Central memory CD8-positive, alpha-beta T cell (primary cell): ENCODE measurements around the gene TTC28.
"Not testable (repeated sequence)": the region's sequence is repeated elsewhere in the genome, so short reads cannot be mapped to it uniquely, and the experiment has no call there.

Experiments used
- ATAC-seq: fragments of 150-1000 bp; cut with Tn5 transposase; replicated peaks from 2 replicates; pipeline ENCODE4 v1.10.0; 2022; ENCODE audit warnings: mild to moderate bottlenecking, moderate FRiP score, moderate number of reproducible peaks; ENCODE audit not compliant: poor library complexity, severe bottlenecking; ENCODE audit errors: extremely low read depth
- DNase-seq, 2 donors: peaks; one replicate each; pipeline ENCODE4 v3.0.0; 2021; ENCODE audit warnings: low spot score in 2 of 2
- H3K27ac Mint-ChIP-seq: one replicate; pipeline ENCODE4 v1.8.0; 2022; ENCODE audit warnings: low read depth, mild to moderate bottlenecking, moderate library complexity, mixed read lengths
- H3K27me3 Mint-ChIP-seq: one replicate; pipeline ENCODE4 v1.8.0; 2022; ENCODE audit warnings: mixed read lengths
- H3K36me3 Mint-ChIP-seq: one replicate; pipeline ENCODE4 v1.8.0; 2022; ENCODE audit warnings: mild to moderate bottlenecking, moderate library complexity, mixed read lengths; ENCODE audit not compliant: insufficient read depth
- H3K4me1 Mint-ChIP-seq: one replicate; pipeline ENCODE4 v1.8.0; 2022; ENCODE audit warnings: mixed read lengths
- H3K4me3 Mint-ChIP-seq: one replicate; pipeline ENCODE4 v1.8.0; 2022; ENCODE audit warnings: mild to moderate bottlenecking, moderate library complexity, mixed read lengths
- H3K9me3 Mint-ChIP-seq: one replicate; pipeline ENCODE4 v1.8.0; 2022; ENCODE audit warnings: mixed read lengths

TTC28 gene

GRCh38 chr22:28186641-28187040 is 493.0 kb downstream of the TTC28 start:
- Mint-ChIP-seq H3K9me3 (no peaks in the 10 kb centered on the region), H3K27me3 (peaks cover 65% of the 10 kb centered on the region), H3K36me3 (peaks cover 2% of the 10 kb centered on the region), H3K27ac (no peak overlapping the region), H3K4me1 (no peaks in the 10 kb centered on the region), H3K4me3 (no peak overlapping the region)
- DNase-seq (no peak), ATAC-seq (no peak)

- ATAC-seq = no peak
- no peak overlapping the region for H3K27ac Mint-ChIP-seq
- H3K27me3 Mint-ChIP-seq = peaks cover 52% of the 10 kb centered on the region
- peaks cover 2% of the 10 kb centered on the region for H3K36me3 Mint-ChIP-seq
- H3K4me1 Mint-ChIP-seq = no peaks in the 10 kb centered on the region
- H3K4me3 Mint-ChIP-seq = no peak overlapping the region
- no peaks in the 10 kb centered on the region for H3K9me3 Mint-ChIP-seq
- no peak for DNase-seq
Observed at GRCh38 chr22:28185130-28185529, 494.5 kb downstream of the TTC28 start.

- H3K27ac Mint-ChIP-seq = no peak overlapping the region
- ATAC-seq (no peak), DNase-seq (no peak)
- no peaks in the 10 kb centered on the region for H3K9me3 Mint-ChIP-seq
- H3K27me3 Mint-ChIP-seq = peaks cover 40% of the 10 kb centered on the region
- H3K4me3 Mint-ChIP-seq = no peak overlapping the region
- H3K4me1 Mint-ChIP-seq = no peaks in the 10 kb centered on the region
- H3K36me3 Mint-ChIP-seq = peaks cover 2% of the 10 kb centered on the region
Observed at GRCh38 chr22:28183078-28183860, 496.4 kb downstream of the TTC28 start.

- no peaks in the 10 kb centered on the region for H3K9me3 Mint-ChIP-seq
- peaks cover 34% of the 10 kb centered on the region for H3K27me3 Mint-ChIP-seq
- peaks cover 2% of the 10 kb centered on the region for H3K36me3 Mint-ChIP-seq
- no peak overlapping the region for H3K27ac Mint-ChIP-seq
- ATAC-seq (no peak), DNase-seq (no peak)
- H3K4me1 Mint-ChIP-seq = no peaks in the 10 kb centered on the region
- H3K4me3 Mint-ChIP-seq = no peak overlapping the region
Observed at GRCh38 chr22:28180804-28181731, 498.6 kb downstream of the TTC28 start.

GRCh38 chr22:28179392-28179791 is 500.2 kb downstream of the TTC28 start:
- no peak for DNase-seq
- no peak overlapping the region for H3K27ac Mint-ChIP-seq
- ATAC-seq = no peak

DNA sequence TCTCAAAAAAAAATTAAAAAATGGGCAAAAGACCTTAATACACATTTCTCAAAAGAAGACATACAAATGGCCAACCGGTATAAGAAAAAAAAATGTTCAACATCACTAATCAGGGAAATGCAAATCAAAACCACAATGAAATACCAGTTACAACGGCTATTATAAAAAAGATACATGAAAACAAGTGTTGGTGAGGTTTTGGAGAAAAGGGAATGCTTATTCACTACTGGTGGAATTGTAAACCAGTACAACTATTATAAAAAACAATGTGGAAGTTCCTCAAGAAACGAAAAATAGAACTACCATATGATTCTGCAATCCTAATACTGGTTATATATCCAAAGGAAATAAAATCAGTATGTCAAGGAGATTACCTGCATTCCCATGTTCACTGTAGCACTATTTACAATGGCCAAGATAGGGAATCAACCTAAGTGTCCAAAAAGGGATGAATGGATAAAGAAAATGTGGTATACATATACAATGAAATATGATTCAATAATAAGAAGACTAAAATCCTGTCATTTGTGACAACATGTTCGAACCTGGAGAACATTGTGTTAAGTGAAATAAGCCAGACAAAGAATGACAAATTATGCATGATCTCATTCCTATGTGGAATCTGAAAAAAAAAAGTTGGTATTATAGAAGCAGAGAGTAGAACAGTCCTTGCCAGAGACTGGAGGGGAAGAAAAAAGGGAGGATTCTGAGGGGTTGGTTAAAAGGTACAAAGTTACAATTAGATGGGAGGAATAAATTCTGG is 503.7 kb downstream of the TTC28 start:
- H3K4me3 Mint-ChIP-seq = no peak overlapping the region
- no peak for ATAC-seq

More at GRCh38 chr22:28179392-28179791, 500.2 kb downstream of the TTC28 start:
- H3K4me3 Mint-ChIP-seq = no peak overlapping the region
- peaks cover 19% of the 10 kb centered on the region for H3K27me3 Mint-ChIP-seq
- H3K9me3 Mint-ChIP-seq = no peaks in the 10 kb centered on the region
- no peaks in the 10 kb centered on the region for H3K4me1 Mint-ChIP-seq
- H3K36me3 Mint-ChIP-seq = no peaks in the 10 kb centered on the region

GRCh38 chr22:28174509-28174908 is 505.1 kb downstream of the TTC28 start:
- H3K27ac Mint-ChIP-seq = no peak overlapping the region
- ATAC-seq = no peak
- H3K27me3 Mint-ChIP-seq = peaks cover 10% of the 10 kb centered on the region

More for the DNA sequence above, 503.7 kb downstream of the TTC28 start:
- no peak overlapping the region for H3K27ac Mint-ChIP-seq
- peaks cover 10% of the 10 kb centered on the region for H3K27me3 Mint-ChIP-seq
- H3K36me3 Mint-ChIP-seq = no peaks in the 10 kb centered on the region
- no peak for DNase-seq
- H3K9me3 Mint-ChIP-seq = no peaks in the 10 kb centered on the region
- H3K4me1 Mint-ChIP-seq = no peaks in the 10 kb centered on the region

DNA sequence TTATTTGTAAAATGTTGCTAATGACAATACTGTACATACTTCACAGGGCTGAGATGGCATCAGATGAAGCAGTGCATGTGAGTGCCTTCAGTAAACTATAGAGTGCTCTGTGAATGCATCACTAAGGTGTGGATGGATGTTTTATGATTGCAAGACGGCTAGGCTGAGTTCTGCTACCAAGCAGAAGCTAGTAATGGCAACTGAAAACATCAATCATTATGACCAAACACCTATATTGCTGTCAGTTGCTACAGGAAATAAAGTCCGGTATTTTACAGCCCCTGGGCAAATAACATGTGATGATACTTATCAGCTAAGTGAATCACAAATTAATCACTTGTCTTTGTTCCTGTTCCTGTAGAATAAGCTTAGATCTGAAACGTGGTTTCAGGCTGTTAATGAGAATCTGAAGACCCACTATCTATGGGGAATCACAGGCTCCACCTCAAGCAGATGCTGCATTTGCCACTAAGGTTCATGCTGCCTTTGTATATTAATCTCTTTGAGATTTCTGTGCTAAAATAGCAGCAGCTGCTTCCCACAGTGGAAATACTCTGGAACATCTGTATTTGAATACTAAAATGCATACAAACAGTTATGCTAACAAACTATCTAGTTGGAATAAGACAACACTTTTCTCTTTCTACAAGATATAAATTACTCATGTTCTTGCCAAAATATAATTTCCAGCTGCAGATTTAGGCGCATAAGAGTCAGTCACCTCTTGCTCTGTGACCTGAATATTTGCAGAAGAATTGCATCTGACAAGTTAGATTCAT is 506.6 kb downstream of the TTC28 start:
- H3K27ac Mint-ChIP-seq = no peak overlapping the region
- DNase-seq = no peak
- H3K27me3 Mint-ChIP-seq = peaks cover 10% of the 10 kb centered on the region
- no peak overlapping the region for H3K4me3 Mint-ChIP-seq
- H3K36me3 Mint-ChIP-seq = no peaks in the 10 kb centered on the region
- no peak for ATAC-seq
- H3K9me3 Mint-ChIP-seq = no peaks in the 10 kb centered on the region
- no peaks in the 10 kb centered on the region for H3K4me1 Mint-ChIP-seq

More at GRCh38 chr22:28174509-28174908, 505.1 kb downstream of the TTC28 start:
- Mint-ChIP-seq H3K36me3 (no peaks in the 10 kb centered on the region), H3K4me3 (no peak overlapping the region), H3K4me1 (no peaks in the 10 kb centered on the region), H3K9me3 (no peaks in the 10 kb centered on the region)
- no peak for DNase-seq

- no peaks in the 10 kb centered on the region for H3K9me3 Mint-ChIP-seq
- H3K4me3 Mint-ChIP-seq = no peak overlapping the region
- H3K27me3 Mint-ChIP-seq = peaks cover 13% of the 10 kb centered on the region
- DNase-seq (no peak), ATAC-seq (no peak)
- H3K36me3 Mint-ChIP-seq = no peaks in the 10 kb centered on the region
- H3K4me1 Mint-ChIP-seq = no peaks in the 10 kb centered on the region
- H3K27ac Mint-ChIP-seq = no peak overlapping the region
Observed at GRCh38 chr22:28171712-28172111, 507.9 kb downstream of the TTC28 start.

DNA sequence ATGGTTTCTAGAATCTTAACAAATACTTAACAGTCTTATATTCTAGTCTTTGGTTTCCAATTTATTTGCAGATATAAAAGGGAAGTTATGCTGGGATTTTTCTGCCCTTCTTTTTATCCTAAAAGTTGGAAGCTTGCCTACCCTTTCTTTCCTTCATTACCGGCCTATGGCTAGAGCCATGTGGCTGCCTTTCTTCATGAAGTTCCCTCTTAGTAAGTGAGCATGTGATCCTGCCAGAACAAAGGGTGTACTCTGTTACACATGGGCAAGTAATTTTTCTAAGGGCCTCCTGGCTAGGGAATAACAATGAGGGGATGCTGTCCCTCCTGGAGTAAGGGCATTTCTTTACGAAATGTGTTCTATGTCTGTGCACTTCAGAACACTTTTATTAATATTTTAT is 508.5 kb downstream of the TTC28 start:
- H3K27me3 Mint-ChIP-seq = peaks cover 19% of the 10 kb centered on the region
- no peak for DNase-seq
- no peak for ATAC-seq

GRCh38 chr22:28169314-28169713 is 510.3 kb downstream of the TTC28 start:
- ATAC-seq, H3K36me3 Mint-ChIP-seq, DNase-seq, H3K4me1 Mint-ChIP-seq, H3K9me3 Mint-ChIP-seq, H3K27ac Mint-ChIP-seq, H3K4me3 Mint-ChIP-seq: not testable (repeated sequence)
- H3K27me3 Mint-ChIP-seq = peaks cover 26% of the 10 kb centered on the region

More for the DNA sequence above, 508.5 kb downstream of the TTC28 start:
- Mint-ChIP-seq H3K36me3 (no peaks in the 10 kb centered on the region), H3K4me1 (no peaks in the 10 kb centered on the region), H3K27ac (no peak overlapping the region), H3K4me3 (no peak overlapping the region), H3K9me3 (no peaks in the 10 kb centered on the region)

GRCh38 chr22:28155808-28156207 is 523.8 kb downstream of the TTC28 start:
- Mint-ChIP-seq H3K36me3 (no peaks in the 10 kb centered on the region), H3K27me3 (peaks cover 39% of the 10 kb centered on the region), H3K9me3 (no peaks in the 10 kb centered on the region), H3K4me1 (no peaks in the 10 kb centered on the region), H3K4me3 (no peak overlapping the region), H3K27ac (no peak overlapping the region)
- DNase-seq = no peak
- ATAC-seq = no peak
